Hepatocyte (in vitro differentiated cells): ENCODE results near the gene ERAP2.

Source experiments
- EZH2 ChIP-seq: fragments of 200-600 bp; sonication (generic); IDR thresholded peaks from 2 replicates; pipeline ENCODE4 v1.6.1; 2016; ENCODE audit warnings: antibody characterized with exemption, mild to moderate bottlenecking, borderline replicate concordance
- EZH2phosphoT487 ChIP-seq: fragments of 200-600 bp; sonication (generic); IDR thresholded peaks from one replicate; pipeline ENCODE4 v1.6.1; 2018; ENCODE audit warnings: antibody characterized with exemption, mild to moderate bottlenecking, low read depth, moderate library complexity; ENCODE audit not compliant: unreplicated experiment, severe bottlenecking
- TF ChIP-seq, protein P1 (sequence below): fragments of 200-600 bp; sonication (generic); IDR thresholded peaks from 2 replicates; pipeline ENCODE4 v1.5.1; 2016; ENCODE audit warnings: antibody characterized with exemption, mild to moderate bottlenecking; ENCODE audit not compliant: poor library complexity

DNA sequence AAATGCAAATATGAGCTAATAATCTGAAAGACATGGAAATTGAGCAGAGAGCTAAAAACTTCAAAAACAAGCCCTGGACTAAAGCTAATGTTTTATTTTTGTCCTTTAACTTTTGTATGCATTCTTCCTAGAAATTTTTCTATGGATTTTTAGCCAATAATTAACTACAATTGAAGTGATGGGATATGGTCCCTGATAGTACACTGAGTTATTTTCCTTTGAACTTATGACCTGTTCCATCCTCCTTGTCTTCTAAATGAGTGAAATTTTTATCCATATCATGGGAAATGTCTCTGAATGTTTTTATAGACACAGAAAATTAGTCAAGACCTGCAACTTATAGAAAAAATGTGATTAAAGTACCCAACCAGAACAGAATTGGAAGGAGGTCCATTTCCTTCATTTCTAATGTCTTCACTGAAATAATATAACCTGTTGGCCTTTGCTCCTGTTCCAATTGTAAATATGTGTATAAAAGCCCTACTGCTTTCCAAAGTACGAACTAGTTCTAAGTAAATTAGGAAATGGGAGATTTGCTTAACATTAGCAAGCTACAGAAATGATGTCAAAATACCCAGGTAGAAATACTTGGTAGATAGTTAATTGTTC lies 11.3 kb upstream of the ERAP2 start:
- TF ChIP-seq, protein P1, sequence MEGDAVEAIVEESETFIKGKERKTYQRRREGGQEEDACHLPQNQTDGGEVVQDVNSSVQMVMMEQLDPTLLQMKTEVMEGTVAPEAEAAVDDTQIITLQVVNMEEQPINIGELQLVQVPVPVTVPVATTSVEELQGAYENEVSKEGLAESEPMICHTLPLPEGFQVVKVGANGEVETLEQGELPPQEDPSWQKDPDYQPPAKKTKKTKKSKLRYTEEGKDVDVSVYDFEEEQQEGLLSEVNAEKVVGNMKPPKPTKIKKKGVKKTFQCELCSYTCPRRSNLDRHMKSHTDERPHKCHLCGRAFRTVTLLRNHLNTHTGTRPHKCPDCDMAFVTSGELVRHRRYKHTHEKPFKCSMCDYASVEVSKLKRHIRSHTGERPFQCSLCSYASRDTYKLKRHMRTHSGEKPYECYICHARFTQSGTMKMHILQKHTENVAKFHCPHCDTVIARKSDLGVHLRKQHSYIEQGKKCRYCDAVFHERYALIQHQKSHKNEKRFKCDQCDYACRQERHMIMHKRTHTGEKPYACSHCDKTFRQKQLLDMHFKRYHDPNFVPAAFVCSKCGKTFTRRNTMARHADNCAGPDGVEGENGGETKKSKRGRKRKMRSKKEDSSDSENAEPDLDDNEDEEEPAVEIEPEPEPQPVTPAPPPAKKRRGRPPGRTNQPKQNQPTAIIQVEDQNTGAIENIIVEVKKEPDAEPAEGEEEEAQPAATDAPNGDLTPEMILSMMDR = no peak
- TF ChIP-seq EZH2 (no peak), EZH2phosphoT487 (no peak)
